ENCODE measurements around the gene VOPP1.
"Not testable (repeated sequence)": the region's sequence is repeated elsewhere in the genome, so short reads cannot be mapped to it uniquely, and the experiment has no call there.

Gene VOPP1

GRCh38 chr7:55488216-55488615 is 84.1 kb downstream of the VOPP1 start:
- DNase-seq (ENCODE audit: low read depth) = no peak

GRCh38 chr7:55486991-55487390 is 85.3 kb downstream of the VOPP1 start:
- no peak for DNase-seq (ENCODE audit: low read depth)

- no peak for DNase-seq (ENCODE audit: low read depth)
Observed at GRCh38 chr7:55486192-55486590, 86.1 kb downstream of the VOPP1 start.

- no peak for DNase-seq (ENCODE audit: low read depth)
Observed at GRCh38 chr7:55485501-55486191, 86.7 kb downstream of the VOPP1 start.

- no peak for DNase-seq (ENCODE audit: low read depth)
Observed at GRCh38 chr7:55484834-55485233, 87.5 kb downstream of the VOPP1 start.

GRCh38 chr7:55484241-55484640 is 88.1 kb downstream of the VOPP1 start:
- DNase-seq (ENCODE audit: low read depth) = no peak

- no peak for DNase-seq (ENCODE audit: low read depth)
Observed at GRCh38 chr7:55483046-55483445, 89.3 kb downstream of the VOPP1 start.

- no peak for DNase-seq (ENCODE audit: low read depth)
Observed at GRCh38 chr7:55481155-55481554, 91.1 kb downstream of the VOPP1 start.

GRCh38 chr7:55478700-55479099 is 93.6 kb downstream of the VOPP1 start:
- DNase-seq (ENCODE audit: low read depth) = no peak

- DNase-seq (ENCODE audit: low read depth) = peak; percentile 69
Observed at GRCh38 chr7:55477781-55478374, 94.4 kb downstream of the VOPP1 start.

- no peak for DNase-seq (ENCODE audit: low read depth)
Observed at GRCh38 chr7:55476852-55477780, 95.2 kb downstream of the VOPP1 start.

GRCh38 chr7:55475855-55476803 is 96.2 kb downstream of the VOPP1 start:
- no peak for DNase-seq (ENCODE audit: low read depth)

GRCh38 chr7:55474944-55475854 is 97.1 kb downstream of the VOPP1 start:
- no peak for DNase-seq (ENCODE audit: low read depth)

- no peak for DNase-seq (ENCODE audit: low read depth)
Observed at GRCh38 chr7:55473932-55474331, 98.4 kb downstream of the VOPP1 start.

GRCh38 chr7:55472928-55473725 is 99.2 kb downstream of the VOPP1 start:
- DNase-seq (ENCODE audit: low read depth) = no peak

GRCh38 chr7:55472406-55472805 is 99.9 kb downstream of the VOPP1 start:
- DNase-seq (ENCODE audit: low read depth) = not testable (repeated sequence)

- DNase-seq (ENCODE audit: low read depth) = not testable (repeated sequence)
Observed at GRCh38 chr7:55471594-55471993, 100.7 kb downstream of the VOPP1 start.

GRCh38 chr7:55470261-55470660 is 102.0 kb downstream of the VOPP1 start:
- no peak for DNase-seq (ENCODE audit: low read depth)

- DNase-seq (ENCODE audit: low read depth) = no peak
Observed at GRCh38 chr7:55469721-55470120, 102.6 kb downstream of the VOPP1 start.

- no peak for DNase-seq (ENCODE audit: low read depth)
Observed at GRCh38 chr7:55469271-55469681, 103.0 kb downstream of the VOPP1 start.
